Neutrophil (primary cell): Measurements from ENCODE around the gene IL1RAPL2.

Source experiments
- H3K27ac ChIP-seq: fragments of 200-600 bp; sonication (generic); 2 replicates; pipeline ENCODE4 v1.5.1; 2016; ENCODE audit warnings: mild to moderate bottlenecking, moderate library complexity
- H3K27me3 ChIP-seq: fragments of 200-600 bp; sonication (generic); 2 replicates; pipeline ENCODE4 v1.6.0; 2016; ENCODE audit warnings: mild to moderate bottlenecking
- H3K36me3 ChIP-seq: fragments of 200-600 bp; sonication (generic); 2 replicates; pipeline ENCODE4 v1.5.1; 2017
- H3K4me1 ChIP-seq, 2 experiments: fragments of 200-600 bp in 1 of 2; sonication (generic) in 1 of 2; 1 replicate in 1 of 2; 2 replicates in 1 of 2; pipeline versions ENCODE4 v1.5.1 to v1.6.1; 2013 to 2016; ENCODE audit warnings: low read depth in 1 of 2, low read length in 1 of 2, mild to moderate bottlenecking in 1 of 2, moderate library complexity in 1 of 2; ENCODE audit not compliant: control insufficient read depth in 1 of 2, insufficient read depth in 1 of 2
- H3K4me3 ChIP-seq, 2 experiments: fragments of 200-600 bp in 1 of 2; sonication (generic) in 1 of 2; 1 replicate in 1 of 2; 2 replicates in 1 of 2; pipeline ENCODE4 v1.5.1; 2013 to 2016; ENCODE audit warnings: low read depth in 1 of 2, low read length in 1 of 2, mild to moderate bottlenecking in 1 of 2, moderate library complexity in 1 of 2
- H3K9me3 ChIP-seq: fragments of 200-600 bp; sonication (generic); 2 replicates; pipeline ENCODE4 v1.5.1; 2016
- TF ChIP-seq, protein P1 (sequence below): fragments of 200-600 bp; sonication (generic); IDR thresholded peaks from 2 replicates; pipeline ENCODE4 v1.5.1; 2016; ENCODE audit warnings: antibody characterized with exemption

The IL1RAPL2 gene

GRCh38 chrX:105468741-105469140 is 902.7 kb downstream of the IL1RAPL2 start:
- Histone ChIP-seq H3K27ac (no peak overlapping the region), H3K9me3 (no peaks in the 10 kb centered on the region), H3K36me3 (no peaks in the 10 kb centered on the region), H3K4me3 (no peak overlapping the region), H3K4me1 (no peaks in the 10 kb centered on the region), H3K27me3 (no peaks in the 10 kb centered on the region)
- TF ChIP-seq, protein P1, sequence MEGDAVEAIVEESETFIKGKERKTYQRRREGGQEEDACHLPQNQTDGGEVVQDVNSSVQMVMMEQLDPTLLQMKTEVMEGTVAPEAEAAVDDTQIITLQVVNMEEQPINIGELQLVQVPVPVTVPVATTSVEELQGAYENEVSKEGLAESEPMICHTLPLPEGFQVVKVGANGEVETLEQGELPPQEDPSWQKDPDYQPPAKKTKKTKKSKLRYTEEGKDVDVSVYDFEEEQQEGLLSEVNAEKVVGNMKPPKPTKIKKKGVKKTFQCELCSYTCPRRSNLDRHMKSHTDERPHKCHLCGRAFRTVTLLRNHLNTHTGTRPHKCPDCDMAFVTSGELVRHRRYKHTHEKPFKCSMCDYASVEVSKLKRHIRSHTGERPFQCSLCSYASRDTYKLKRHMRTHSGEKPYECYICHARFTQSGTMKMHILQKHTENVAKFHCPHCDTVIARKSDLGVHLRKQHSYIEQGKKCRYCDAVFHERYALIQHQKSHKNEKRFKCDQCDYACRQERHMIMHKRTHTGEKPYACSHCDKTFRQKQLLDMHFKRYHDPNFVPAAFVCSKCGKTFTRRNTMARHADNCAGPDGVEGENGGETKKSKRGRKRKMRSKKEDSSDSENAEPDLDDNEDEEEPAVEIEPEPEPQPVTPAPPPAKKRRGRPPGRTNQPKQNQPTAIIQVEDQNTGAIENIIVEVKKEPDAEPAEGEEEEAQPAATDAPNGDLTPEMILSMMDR: no peak

DNA sequence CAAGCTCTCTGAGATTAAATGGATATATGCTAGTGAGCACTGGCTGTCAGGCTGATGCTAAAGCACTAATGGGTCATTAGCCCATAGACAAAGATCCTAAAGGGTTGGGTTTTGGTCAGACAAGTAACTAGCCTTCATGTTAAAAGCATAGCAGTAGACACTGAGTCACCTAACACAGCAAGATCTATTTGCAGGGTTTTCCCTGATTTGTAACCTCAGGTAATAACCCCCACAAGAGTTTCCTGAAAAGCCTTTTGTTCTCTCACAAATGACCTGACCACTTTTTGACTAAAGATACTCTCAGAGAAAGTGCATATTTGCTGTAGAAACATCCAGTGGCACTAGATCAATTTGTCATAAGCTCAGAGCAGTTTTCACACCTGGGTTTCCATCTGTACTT is 905.6 kb downstream of the IL1RAPL2 start:
- no peaks in the 10 kb centered on the region for H3K9me3 ChIP-seq
- no peaks in the 10 kb centered on the region for H3K4me1 ChIP-seq
- no peak overlapping the region for H3K27ac ChIP-seq
- no peaks in the 10 kb centered on the region for H3K36me3 ChIP-seq
- H3K4me3 ChIP-seq: no peak overlapping the region
- no peaks in the 10 kb centered on the region for H3K27me3 ChIP-seq
- TF ChIP-seq, protein P1: no peak

DNA sequence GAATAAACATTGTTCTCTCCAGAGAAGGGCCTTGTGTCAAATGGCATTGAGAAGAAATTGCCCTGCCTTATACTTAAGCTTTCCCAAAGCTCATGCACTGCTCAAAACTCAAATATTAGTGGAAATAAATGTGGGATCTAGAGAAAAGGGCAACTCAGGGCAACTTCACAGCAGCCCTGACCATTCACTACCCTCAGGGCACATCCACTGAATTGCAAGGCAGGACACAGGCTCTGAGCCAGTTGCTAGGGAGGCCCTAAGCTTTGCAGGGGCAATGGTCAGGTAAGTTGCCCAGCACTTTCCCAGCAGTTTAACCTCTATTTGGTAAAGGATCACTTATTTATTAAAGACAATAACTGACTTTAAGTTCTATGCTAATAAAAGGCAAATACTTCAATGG is 909.8 kb downstream of the IL1RAPL2 start:
- Histone ChIP-seq H3K4me1 (no peaks in the 10 kb centered on the region), H3K27ac (no peak overlapping the region)

GRCh38 chrX:105477351-105477750 is 911.4 kb downstream of the IL1RAPL2 start:
- H3K4me3 ChIP-seq: no peak overlapping the region

More for the DNA sequence above, 909.8 kb downstream of the IL1RAPL2 start:
- Histone ChIP-seq H3K27me3 (no peaks in the 10 kb centered on the region), H3K9me3 (no peaks in the 10 kb centered on the region), H3K36me3 (no peaks in the 10 kb centered on the region), H3K4me3 (no peak overlapping the region)
- TF ChIP-seq, protein P1: no peak

DNA sequence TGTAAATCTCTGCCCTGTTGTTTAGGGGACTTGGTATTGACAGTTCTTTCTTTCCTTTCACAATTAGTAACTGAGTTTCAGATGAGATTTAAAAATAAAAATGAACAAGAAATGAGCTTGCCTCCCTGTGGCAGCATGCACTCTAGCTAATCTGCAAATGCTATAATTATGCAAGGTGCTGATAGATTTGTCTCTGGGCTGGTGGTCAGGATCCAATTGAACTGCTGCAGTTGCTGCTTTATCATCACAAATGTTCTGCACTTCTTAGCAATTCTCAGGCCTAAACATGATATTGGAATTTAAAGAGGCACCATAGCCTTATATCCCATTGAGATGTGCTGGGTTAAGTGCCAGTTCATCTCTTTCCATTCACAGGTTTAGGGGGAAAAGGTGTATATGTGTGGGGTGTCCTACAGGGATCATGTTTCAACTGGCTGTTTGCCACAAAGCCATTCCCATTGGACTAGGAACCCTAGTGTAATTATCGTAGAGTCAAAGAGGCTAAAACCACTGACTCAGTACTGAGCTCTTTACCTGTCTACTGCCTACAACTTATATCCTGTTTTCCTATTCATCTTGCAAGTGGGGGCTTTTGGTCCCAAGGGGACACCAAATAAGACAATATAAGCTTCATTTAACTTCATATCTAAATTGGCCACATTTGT is 914.8 kb downstream of the IL1RAPL2 start:
- H3K27me3 ChIP-seq: no peaks in the 10 kb centered on the region
- H3K27ac ChIP-seq: no peak overlapping the region
- H3K9me3 ChIP-seq: no peaks in the 10 kb centered on the region
- no peaks in the 10 kb centered on the region for H3K4me1 ChIP-seq
- TF ChIP-seq, protein P1: no peak
- no peaks in the 10 kb centered on the region for H3K36me3 ChIP-seq
- no peak overlapping the region for H3K4me3 ChIP-seq

More at GRCh38 chrX:105477351-105477750, 911.4 kb downstream of the IL1RAPL2 start:
- H3K36me3 ChIP-seq: no peaks in the 10 kb centered on the region
- no peaks in the 10 kb centered on the region for H3K9me3 ChIP-seq
- H3K4me1 ChIP-seq: no peaks in the 10 kb centered on the region
- TF ChIP-seq, protein P1: no peak
- H3K27me3 ChIP-seq: no peaks in the 10 kb centered on the region
- H3K27ac ChIP-seq: no peak overlapping the region
